Heart left ventricle (tissue), 16 donors: ENCODE data around the gene TMEM237. TPM values are rescaled to one million over a fixed set of nuclear protein-coding genes. Genes with fewer than 3 reads are reported as not detected.

ENCODE experiments used
- ATAC-seq, 4 donors: fragments of 200-7000 bp; cut with Tn5 transposase; one replicate each; pipeline ENCODE4 v1.9.1; 2020 to 2022; ENCODE audit warnings: moderate library complexity in 4 of 4, mild to moderate bottlenecking in 3 of 4, moderate number of reproducible peaks in 1 of 4
- DNase-seq, 5 donors: peaks; one replicate each; pipeline ENCODE4 v3.0.0-alpha.2; 2020
- H3K27ac ChIP-seq, 12 donors: fragments of 200-600 bp; sonication (generic) in 4 of 12; one replicate each; pipeline versions ENCODE4 v1.5.0 to v1.8.0; 2016 to 2022; ENCODE audit warnings: mild to moderate bottlenecking in 2 of 12
- H3K27me3 ChIP-seq, 9 donors: fragments of 200-600 bp; sonication (generic) in 2 of 9; one replicate each; pipeline versions ENCODE4 v1.5.1 to v1.8.0; 2016 to 2022; ENCODE audit warnings: mild to moderate bottlenecking in 3 of 9
- H3K36me3 ChIP-seq, 9 donors: fragments of 200-600 bp; sonication (generic) in 2 of 9; one replicate each; pipeline versions ENCODE4 v1.5.0 to v1.8.0; 2018 to 2022; ENCODE audit warnings: mild to moderate bottlenecking in 2 of 9
- H3K4me1 ChIP-seq, 12 donors: fragments of 200-600 bp; sonication (generic) in 4 of 12; one replicate each; pipeline versions ENCODE4 v1.5.0 to v1.8.0; 2016 to 2022; ENCODE audit warnings: mild to moderate bottlenecking in 3 of 12
- H3K4me3 ChIP-seq, 12 donors: fragments of 200-600 bp; sonication (generic) in 4 of 12; one replicate each; pipeline versions ENCODE4 v1.5.0 to v1.8.0; 2017 to 2022; ENCODE audit warnings: mild to moderate bottlenecking in 9 of 12, moderate library complexity in 4 of 12
- H3K9me3 ChIP-seq, 12 donors: fragments of 200-600 bp; sonication (generic) in 4 of 12; one replicate each; pipeline versions ENCODE4 v1.5.0 to v1.8.0; 2016 to 2022; ENCODE audit warnings: mild to moderate bottlenecking in 1 of 12
- CTCF ChIP-seq, 12 donors: fragments of 200-600 bp; sonication (generic) in 4 of 12; IDR thresholded peaks; one replicate each; pipeline versions ENCODE4 v1.5.0 to v1.8.0; 2018 to 2022; ENCODE audit warnings: antibody characterized with exemption in 12 of 12, mild to moderate bottlenecking in 5 of 12
- POLR2A ChIP-seq, 2 donors: fragments of 450-650 bp; IDR thresholded peaks; one replicate each; pipeline ENCODE4 v1.6.1; 2017; ENCODE audit warnings: antibody characterized with exemption in 2 of 2, mild to moderate bottlenecking in 2 of 2, moderate library complexity in 2 of 2
- WGBS, 4 donors: extraction: QIAGEN DNeasy Blood & Tissue Kit in 2 of 4; methylation state at CpG; one replicate each; pipeline versions ENCODE4 v1.1.5 to v1.1.7; 2013 to 2018; 5-methylcytosine and 5-hydroxymethylcytosine counted together
- intact Hi-C, 10 donors: fragments of 100-400 bp; cut with DNase I; formaldehyde crosslinking; loops; one replicate each; pipeline versions ENCODE4 v1.11.1 to v1.14.2; 2022
- polyA plus RNA-seq, 2 donors: library from polyadenylated mRNA; stranded (reverse); fragments of 200-250 nt; gene quantifications; one replicate each; pipeline ENCODE4 v1.2.3, GENCODE V29; 2013
- total RNA-seq, 9 donors: library from RNA; depleted of rRNA in 2 of 9; stranded (reverse); fragments of >200 nt in 2 of 9; fragmentation: NEBNext Ultra II Directional in 3 of 9; extraction: Animal tissue kit (Norgen Biotek cat#: 25700) in 3 of 9; gene quantifications; one replicate each; pipeline versions ENCODE4 v1.1.0 to v1.2.4, GENCODE V29; 2016 to 2023
- donor health status: ischemic (EF 13 %, LVEDD 7.1; RV severe dilation, severe dysfunction).
- donor health status: healthy with polysubstance abuse.
- donor health status: DM: no; HTN: yes; CAD: no.
- donor health status: DM: no; HTN: no; CAD: no.
- donor health status: ischemic (EF 25% LVEDD 6.9; RV normal size, moderate dysfunction).
- donor health status: ischemic (EF 25% LVEDD 5.7; RV mildly dilated, moderate dysfunction).
- donor health status: healthy.
- donor health status: DM: yes; HTN: yes; CAD: no.
- donor health status: ischemic (EF 35%, LVEDD 5.7; RV mildly dilated, moderate dysfunction).
- donor health status: nonischemic (EF 11% LVEDD 7.7; RV severe dilation, severe dysfunction).
- donor health status: DM: yes; HTN: yes; CAD: no.
- donor health status: PGD.
- donor health status: ischemic (EF 29% LVEDD 5.4; RV normal size, mild dysfunction).
- donor health status: nonischemic (EF 23%, LVEDD 6.1; RV moderate dilation, normal function).

The TMEM237 gene
- total and polyA plus RNA-seq, 11 donors, result 9.5 to 25.2 (median 17.1) TPM

DNA sequence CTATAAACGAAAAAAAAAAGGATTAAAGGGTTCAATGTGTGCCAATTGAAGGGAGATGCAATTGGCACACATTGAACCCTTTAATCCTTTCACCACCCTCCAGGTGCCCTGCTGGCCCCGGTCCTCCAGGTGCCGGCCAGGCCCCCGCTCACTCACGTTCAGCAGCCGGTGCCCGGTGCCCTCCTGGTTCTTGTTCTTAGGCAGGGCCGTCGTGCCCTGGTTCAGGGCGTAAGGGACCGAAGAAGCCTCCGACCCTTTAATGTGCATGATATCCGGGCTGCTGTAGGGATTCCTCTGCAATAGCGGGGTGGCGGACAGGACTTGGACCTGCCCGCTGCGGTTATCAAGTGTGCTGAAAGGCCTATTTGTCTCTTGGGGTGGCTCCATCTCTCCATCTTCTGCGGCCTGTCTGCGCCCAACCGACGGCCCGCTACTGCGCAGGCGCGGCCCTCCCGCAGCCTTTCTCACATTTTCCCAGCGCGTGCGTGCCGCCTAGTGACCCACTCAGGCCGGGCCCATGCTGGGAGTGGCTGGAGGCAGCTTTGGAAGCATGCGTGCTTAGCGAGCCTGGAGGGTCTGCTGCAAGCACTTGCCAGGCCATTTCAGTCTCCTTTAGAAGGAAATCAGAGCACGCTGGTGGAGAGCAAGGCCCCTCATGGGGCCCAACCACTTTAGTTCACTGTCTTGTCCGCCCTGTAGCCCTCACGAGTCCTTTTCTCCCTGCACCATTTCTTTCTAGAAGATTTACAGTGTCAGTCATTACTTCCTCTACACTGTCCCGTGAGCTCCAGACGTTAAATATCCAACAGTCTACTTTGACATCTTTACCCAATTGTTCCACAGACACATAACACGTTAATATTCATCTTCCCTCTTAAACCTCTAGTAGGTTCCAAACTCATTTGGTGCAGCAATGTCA, 24.3 kb downstream of the TMEM237 start:
- peaks cover 0 to 2% (median 0%) of the 10 kb centered on the region in 12 donors for H3K9me3 ChIP-seq
- TF ChIP-seq CTCF (IDR thresholded peaks at IDR 0.05) (peak in 11 of 12 donors; percentile 18 to 68 (median 49)), POLR2A (IDR thresholded peaks at IDR 0.05) (no peak)
- WGBS, 4 donors, result 34 to 44% (median 38%) methylated on average over 34 to 39 of the region's 39 CpGs
- peaks cover 0 to 14% (median 0%) of the 10 kb centered on the region in 9 donors for H3K36me3 ChIP-seq
- peak; percentile 72 to 90 (median 86) for DNase-seq
- intact Hi-C loops, result loop anchor here in 1 of 10 donors (5.0 kb wide), 1 partner anchor 382 kb away; no protein-coding TSS in a partner anchor
- H3K27ac ChIP-seq, result peak overlapping the region in 3 of 12 donors; percentile 18 to 34 (median 27)
- peak; percentile 77 to 98 (median 96) for ATAC-seq
- peaks cover 0 to 8% (median 0%) of the 10 kb centered on the region in 12 donors for H3K4me1 ChIP-seq
- peak overlapping the region in 10 of 12 donors; percentile 23 to 59 (median 42) for H3K4me3 ChIP-seq
- no peaks in the 10 kb centered on the region for H3K27me3 ChIP-seq

GRCh38 chr2:201608021-201608420, 35.3 kb downstream of the TMEM237 start:
- DNase-seq, result no peak

DNA sequence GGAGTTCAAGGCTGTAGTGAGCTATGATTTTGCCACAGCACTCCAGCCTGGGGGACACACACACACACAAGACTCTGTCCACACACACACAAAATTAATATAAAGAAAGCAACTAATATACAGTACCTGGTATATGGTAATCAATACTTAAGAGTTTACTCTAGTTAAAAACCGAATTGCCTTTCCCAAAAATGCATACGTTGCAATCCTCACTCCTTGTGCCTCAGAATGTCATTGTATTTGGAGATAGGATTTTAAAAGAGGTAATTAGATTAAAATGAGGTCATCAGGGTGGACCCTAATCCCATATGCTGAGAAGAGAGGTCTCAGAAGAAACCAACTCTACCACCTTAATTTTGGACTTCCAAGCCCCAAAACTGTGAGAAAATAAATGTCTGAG, 35.7 kb downstream of the TMEM237 start:
- DNase-seq (no peak), ATAC-seq (no peak)
- WGBS, 4 donors, result 68 to 84% (median 76%) methylated on average over 2 of the region's 2 CpGs
- Histone ChIP-seq H3K4me1 (peaks cover 0 to 3% (median 0%) of the 10 kb centered on the region in 12 donors), H3K4me3 (no peak overlapping the region), H3K9me3 (peaks cover 0 to 13% (median 0%) of the 10 kb centered on the region in 12 donors), H3K36me3 (no peaks in the 10 kb centered on the region), H3K27ac (no peak overlapping the region), H3K27me3 (no peaks in the 10 kb centered on the region)
- intact Hi-C loops, result no loop called here
- TF ChIP-seq POLR2A (IDR thresholded peaks at IDR 0.05), result no peak
- TF ChIP-seq CTCF (IDR thresholded peaks at IDR 0.05), result no peak

More at GRCh38 chr2:201608021-201608420, 35.3 kb downstream of the TMEM237 start:
- no peak for ATAC-seq
- no peaks in the 10 kb centered on the region for H3K27me3 ChIP-seq
- H3K27ac ChIP-seq, result no peak overlapping the region
- H3K4me3 ChIP-seq, result no peak overlapping the region
- H3K9me3 ChIP-seq, result peaks cover 0 to 13% (median 0%) of the 10 kb centered on the region in 12 donors
- TF ChIP-seq POLR2A (IDR thresholded peaks at IDR 0.05), result no peak
- TF ChIP-seq CTCF (IDR thresholded peaks at IDR 0.05), result no peak
- peaks cover 0 to 3% (median 0%) of the 10 kb centered on the region in 12 donors for H3K4me1 ChIP-seq
- no peaks in the 10 kb centered on the region for H3K36me3 ChIP-seq
- intact Hi-C loops, result no loop called here
- WGBS, 4 donors, result 58 to 85% (median 68%) methylated on average over 1 of the region's 1 CpG

- no peaks in the 10 kb centered on the region for H3K4me1 ChIP-seq
- WGBS, 4 donors, result 91 to 96% (median 95%) methylated on average over 3 of the region's 3 CpGs
These were observed 42.4 kb downstream of the TMEM237 start for GRCh38 chr2:201600906-201601305.

More at GRCh38 chr2:201600906-201601305, 42.4 kb downstream of the TMEM237 start:
- TF ChIP-seq CTCF (IDR thresholded peaks at IDR 0.05), result no peak
- no peak for TF ChIP-seq POLR2A (IDR thresholded peaks at IDR 0.05)
- Histone ChIP-seq H3K27ac (no peak overlapping the region), H3K4me3 (no peak overlapping the region), H3K27me3 (no peaks in the 10 kb centered on the region), H3K36me3 (no peaks in the 10 kb centered on the region), H3K9me3 (peaks cover 0 to 14% (median 0%) of the 10 kb centered on the region in 12 donors)
- intact Hi-C loops, result no loop called here
- ATAC-seq (no peak), DNase-seq (no peak)
